ENCODE measurements around the gene EPS8L3. TPM values are rescaled to one million over a fixed set of nuclear protein-coding genes. Genes with fewer than 3 reads are reported as not detected.

The EPS8L3 gene
- total RNA-seq, 1 donor from 2014 or later = not detected

DNA sequence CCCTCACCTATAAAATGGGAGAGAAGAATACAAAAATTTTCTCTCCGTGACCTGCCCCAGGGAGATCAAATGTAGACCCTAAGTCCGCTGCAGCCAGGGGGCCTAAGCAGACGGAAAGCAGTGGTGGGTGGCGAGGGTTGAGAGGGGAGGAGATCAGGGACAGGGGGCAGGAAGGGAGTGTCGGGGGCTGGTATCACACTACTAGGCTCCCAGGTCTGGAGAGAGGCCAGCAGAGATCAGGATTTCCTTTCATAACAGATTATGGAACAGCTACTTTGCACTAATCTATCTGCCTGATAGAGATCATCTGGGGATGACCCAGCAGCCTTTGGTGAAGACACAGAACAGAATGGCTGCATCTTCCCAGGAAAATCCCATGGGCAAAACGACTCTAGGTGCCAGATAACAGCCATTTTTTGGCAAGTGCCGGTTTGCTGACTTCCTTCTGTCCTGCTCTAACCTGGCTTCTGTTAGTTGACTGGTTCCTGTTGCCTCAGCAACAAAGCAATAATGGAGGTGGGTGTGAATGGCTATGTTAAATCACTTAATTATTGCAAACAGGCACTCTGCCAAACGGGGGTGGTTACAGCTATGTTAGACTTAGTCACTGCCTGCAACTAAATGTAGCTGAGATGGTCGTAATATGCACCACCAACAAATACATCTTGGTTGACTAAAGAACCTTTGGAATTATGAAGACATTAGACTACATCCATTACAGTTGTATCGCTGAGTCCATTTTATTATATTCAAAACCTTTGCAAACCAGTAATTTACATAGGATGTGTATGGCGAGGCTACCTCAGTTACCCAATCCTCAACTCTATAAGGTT, 30.0 kb upstream of the EPS8L3 start:
- ATAC-seq = peak; percentile 45

DNA sequence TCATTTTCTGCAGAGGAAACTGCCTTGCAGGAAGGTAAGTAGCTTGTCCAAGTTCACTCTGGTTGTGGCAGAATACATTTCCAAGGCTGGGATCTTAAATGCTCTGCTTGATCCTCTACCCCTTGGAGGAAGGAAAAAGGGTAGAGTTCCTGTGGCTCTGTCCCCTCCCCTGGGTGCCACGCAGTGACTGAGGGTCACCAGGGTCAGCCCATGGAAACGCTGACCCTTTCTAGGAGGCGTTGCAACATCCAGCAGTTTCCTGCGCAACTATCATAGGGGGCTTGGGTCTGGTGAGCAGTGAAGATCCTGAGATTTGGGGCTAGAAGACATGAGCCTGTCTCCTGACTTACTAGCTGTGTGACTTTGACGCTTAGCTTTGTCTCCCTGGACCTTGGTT, 29.4 kb upstream of the EPS8L3 start:
- no peak for ATAC-seq

- ATAC-seq = no peak
Measured at GRCh38 chr1:109792056-109792831, 28.5 kb upstream of the EPS8L3 start.

DNA sequence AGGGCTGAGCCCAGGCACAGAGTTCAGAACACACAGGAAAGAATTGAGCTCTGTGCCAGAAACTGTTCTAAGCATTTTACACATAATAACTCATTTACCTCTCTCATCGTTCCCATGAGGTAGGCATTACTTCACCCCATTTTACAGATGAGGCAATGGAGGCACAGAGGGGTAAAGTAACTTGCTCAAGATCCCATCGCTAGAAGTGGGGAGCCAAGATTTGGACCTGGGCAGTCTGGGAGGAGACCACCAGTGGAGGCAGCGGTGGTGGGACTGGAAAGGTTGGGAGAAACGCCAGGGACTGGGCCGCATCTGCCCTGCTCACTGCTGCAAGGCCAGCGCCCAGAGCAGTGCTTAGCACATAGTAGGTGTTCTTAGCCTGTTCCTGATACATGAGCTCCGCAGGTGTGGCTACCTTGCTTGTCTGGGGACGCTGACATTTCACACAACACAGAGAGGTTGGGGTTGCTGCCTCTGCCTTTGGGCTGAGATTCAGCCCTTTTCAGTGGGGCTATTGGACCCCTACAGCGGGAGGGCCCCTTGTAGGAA, 27.8 kb upstream of the EPS8L3 start:
- ATAC-seq = no peak

GRCh38 chr1:109790735-109791494, 27.2 kb upstream of the EPS8L3 start:
- ATAC-seq = peak; percentile 29

- no peak for ATAC-seq
Measured at GRCh38 chr1:109790329-109790728, 26.6 kb upstream of the EPS8L3 start.

- ATAC-seq = no peak
Measured at GRCh38 chr1:109789551-109790180, 25.9 kb upstream of the EPS8L3 start.

- ATAC-seq = no peak
Measured at GRCh38 chr1:109788695-109789521, 25.2 kb upstream of the EPS8L3 start.

GRCh38 chr1:109787845-109788601, 24.3 kb upstream of the EPS8L3 start:
- ATAC-seq = no peak

DNA sequence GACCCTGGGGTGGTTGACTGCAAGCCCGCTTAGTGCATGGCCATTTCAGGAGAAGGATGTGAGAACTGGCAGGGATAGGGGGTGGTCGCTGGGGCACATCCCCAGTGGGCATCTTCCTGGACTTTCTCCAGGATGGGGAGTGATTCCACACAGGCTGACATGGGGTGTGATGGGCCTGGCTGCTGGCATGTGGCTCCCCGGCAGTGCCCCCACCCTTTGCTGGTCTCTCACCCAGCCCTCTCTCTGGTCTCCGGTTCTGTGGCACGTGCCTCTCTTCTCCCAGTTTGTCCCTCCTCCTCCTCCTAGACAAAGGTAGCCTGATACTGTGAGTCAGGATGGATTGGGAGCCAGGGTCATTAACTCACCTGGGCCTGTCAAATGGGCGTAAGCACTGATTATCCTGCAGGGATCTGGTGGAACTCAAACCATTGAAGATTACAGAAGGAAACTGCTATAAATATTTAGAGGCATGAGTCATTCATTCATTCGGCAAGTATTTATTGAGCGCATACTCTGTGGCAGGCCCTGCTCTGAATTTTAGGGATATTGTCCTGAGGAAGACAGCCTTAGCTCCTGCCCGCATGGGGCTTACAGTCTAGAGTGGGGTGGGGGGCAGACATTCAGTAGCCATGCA, 23.6 kb upstream of the EPS8L3 start:
- peak; percentile 68 for ATAC-seq

GRCh38 chr1:109786531-109787021, 22.9 kb upstream of the EPS8L3 start:
- peak; percentile 73 for ATAC-seq

DNA sequence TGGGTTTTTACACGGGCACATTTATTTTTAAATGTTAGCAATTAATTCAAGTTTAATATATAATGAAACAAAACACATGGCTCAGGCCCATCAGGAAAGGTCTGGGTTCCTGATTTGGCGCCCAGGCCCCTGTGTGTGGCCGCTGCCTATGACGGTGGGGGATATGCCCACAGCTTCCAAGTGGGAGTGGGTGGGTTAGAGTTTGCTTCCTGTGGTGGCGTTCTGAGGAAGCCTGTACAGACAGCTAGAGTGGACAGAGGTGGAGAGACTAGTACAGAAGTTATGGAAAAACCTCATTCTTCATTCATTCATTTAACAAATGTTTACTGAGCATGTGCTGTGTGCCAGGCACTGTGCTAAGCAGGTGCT, 22.4 kb upstream of the EPS8L3 start:
- ATAC-seq = no peak

GRCh38 chr1:109785446-109786111, 21.9 kb upstream of the EPS8L3 start:
- ATAC-seq = no peak

DNA sequence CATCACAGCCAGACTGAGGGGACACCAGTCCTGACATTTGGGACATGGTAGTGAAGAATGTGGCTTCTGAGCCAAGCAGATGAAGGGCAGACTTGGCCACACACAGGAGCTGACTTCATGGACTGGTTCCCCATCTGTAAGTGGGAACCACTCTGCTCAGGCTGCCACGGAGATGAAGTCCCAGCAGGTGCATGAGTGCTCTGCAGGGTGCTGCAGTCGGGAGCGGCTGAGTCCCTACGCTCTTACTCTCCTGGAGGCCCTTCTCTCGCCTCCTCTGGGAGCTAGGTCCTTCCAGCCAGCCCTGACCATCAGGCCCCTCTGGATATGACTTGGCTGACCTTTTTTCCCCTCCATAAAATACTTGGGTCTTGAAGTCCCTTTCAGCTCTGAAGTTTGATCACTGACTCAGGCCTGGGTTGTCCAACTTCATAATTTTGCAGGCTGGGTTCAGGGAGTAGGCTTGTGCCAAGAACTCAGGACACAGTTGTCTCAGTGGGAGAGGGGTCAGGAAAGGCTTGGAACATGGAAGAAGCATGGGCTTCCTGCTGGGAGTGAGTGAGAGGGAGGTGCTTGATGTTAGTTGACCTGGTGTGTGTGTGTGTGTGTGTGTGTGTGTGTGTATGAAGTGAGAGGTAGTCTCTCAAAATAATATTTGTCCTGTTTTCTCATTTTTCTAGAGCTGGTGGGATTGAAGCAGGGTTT, 21.0 kb upstream of the EPS8L3 start:
- no peak for ATAC-seq

GRCh38 chr1:109783436-109783835, 19.7 kb upstream of the EPS8L3 start:
- ATAC-seq = peak; percentile 81

DNA sequence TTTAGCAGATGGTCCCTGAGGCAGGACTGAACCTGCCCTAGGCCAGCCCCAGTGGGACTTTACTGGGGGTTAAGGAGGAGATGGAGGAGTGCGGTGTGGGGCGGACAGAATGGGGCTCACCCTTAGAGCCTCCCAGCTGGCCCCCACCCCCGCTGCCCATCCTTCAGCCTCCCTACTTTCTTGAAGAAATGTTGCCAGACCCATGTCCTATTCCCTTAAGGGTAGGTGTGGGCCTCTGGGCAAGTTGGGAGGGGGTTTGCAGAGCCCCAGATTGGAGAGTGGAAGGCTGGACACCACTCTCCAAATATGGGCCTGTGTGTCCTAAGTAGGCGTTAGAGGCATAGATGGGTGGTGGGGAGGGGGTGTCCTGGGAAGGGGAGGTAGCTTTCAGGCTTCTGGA, 19.2 kb upstream of the EPS8L3 start:
- ATAC-seq = no peak

GRCh38 chr1:109782514-109782913, 18.8 kb upstream of the EPS8L3 start:
- no peak for ATAC-seq

- ATAC-seq = no peak
Measured at GRCh38 chr1:109781806-109782205, 18.1 kb upstream of the EPS8L3 start.

- ATAC-seq = no peak
Measured at GRCh38 chr1:109780982-109781381, 17.3 kb upstream of the EPS8L3 start.

All from esophagus mucosa (tissue), 1 donor.